ENCODE data around the gene FBXO46.

- TF ChIP-seq CTCF (IDR thresholded peaks at IDR 0.05) (no peak), REST (IDR thresholded peaks at IDR 0.05) (no peak), RARB (CRISPR knock-in tag; IDR thresholded peaks at IDR 0.05) (no peak), CEBPB (IDR thresholded peaks at IDR 0.05) (no peak), CHD2 (IDR thresholded peaks at IDR 0.05; ENCODE audit: low read length, partially characterized antibody) (no peak), MAZ (IDR thresholded peaks at IDR 0.05; ENCODE audit: borderline replicate concordance, low read depth, low read length) (no peak), MYC (IDR thresholded peaks at IDR 0.05; ENCODE audit: borderline replicate concordance, low read length) (no peak), MAX (IDR thresholded peaks at IDR 0.05) (no peak)
Observed at GRCh38 chr19:45664575-45664974, 66.1 kb downstream of the FBXO46 start.
